ENCODE data around the gene BDH1.

The BDH1 gene

GRCh38 chr3:197464794-197465193 is 91.0 kb downstream of the BDH1 start:
- no peak for DNase-seq (ENCODE audit: low read depth in 4 of 4, low spot score in 1 of 4)

- no peak for DNase-seq (ENCODE audit: low read depth in 4 of 4, low spot score in 1 of 4)
Observed at GRCh38 chr3:197463279-197463678, 92.5 kb downstream of the BDH1 start.

DNA sequence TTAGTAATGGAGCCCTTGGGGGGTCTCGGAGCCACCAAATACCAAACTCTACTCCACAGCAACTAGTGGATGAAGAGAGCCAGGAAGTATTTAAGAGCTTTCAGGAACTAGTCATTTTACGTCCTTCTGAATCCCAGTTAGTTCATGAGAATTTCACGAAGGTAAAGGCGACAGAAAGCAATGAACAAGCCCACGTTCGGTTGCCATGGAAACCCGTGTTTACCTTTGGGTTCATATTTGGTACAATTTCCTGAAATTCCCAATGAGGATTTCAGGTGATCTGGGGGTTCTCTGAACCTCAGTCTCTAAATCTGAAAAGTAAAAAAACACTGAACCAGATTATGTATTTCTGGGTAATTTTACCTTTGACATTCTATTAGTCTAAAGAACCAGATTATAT is 93.0 kb downstream of the BDH1 start:
- DNase-seq (ENCODE audit: low read depth in 4 of 4, low spot score in 1 of 4) = no peak

- no peak for DNase-seq (ENCODE audit: low read depth in 4 of 4, low spot score in 1 of 4)
Observed at GRCh38 chr3:197460639-197461038, 95.1 kb downstream of the BDH1 start.

- DNase-seq (ENCODE audit: low read depth in 4 of 4, low spot score in 1 of 4) = no peak
Observed at GRCh38 chr3:197460002-197460401, 95.8 kb downstream of the BDH1 start.
